HL-60/S4 treated with retinoic acid at 250 ng/mL for 4 days and 3 days (cell line): ENCODE data around the gene SPRED3.
"Not testable (repeated sequence)": the region's sequence is repeated elsewhere in the genome, so short reads cannot be mapped to it uniquely, and the experiment has no call there.

ENCODE experiments used
- in situ Hi-C: fragments of 300-500 bp; cut with MboI; formaldehyde crosslinking; loops from 2 replicates; pipeline ENCODE4 v1.7.0; 2022; ENCODE audit warnings: low sequenced_read_pairs

SPRED3 gene, protein sequence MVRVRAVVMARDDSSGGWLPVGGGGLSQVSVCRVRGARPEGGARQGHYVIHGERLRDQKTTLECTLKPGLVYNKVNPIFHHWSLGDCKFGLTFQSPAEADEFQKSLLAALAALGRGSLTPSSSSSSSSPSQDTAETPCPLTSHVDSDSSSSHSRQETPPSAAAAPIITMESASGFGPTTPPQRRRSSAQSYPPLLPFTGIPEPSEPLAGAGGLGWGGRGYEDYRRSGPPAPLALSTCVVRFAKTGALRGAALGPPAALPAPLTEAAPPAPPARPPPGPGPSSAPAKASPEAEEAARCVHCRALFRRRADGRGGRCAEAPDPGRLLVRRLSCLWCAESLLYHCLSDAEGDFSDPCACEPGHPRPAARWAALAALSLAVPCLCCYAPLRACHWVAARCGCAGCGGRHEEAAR

DNA sequence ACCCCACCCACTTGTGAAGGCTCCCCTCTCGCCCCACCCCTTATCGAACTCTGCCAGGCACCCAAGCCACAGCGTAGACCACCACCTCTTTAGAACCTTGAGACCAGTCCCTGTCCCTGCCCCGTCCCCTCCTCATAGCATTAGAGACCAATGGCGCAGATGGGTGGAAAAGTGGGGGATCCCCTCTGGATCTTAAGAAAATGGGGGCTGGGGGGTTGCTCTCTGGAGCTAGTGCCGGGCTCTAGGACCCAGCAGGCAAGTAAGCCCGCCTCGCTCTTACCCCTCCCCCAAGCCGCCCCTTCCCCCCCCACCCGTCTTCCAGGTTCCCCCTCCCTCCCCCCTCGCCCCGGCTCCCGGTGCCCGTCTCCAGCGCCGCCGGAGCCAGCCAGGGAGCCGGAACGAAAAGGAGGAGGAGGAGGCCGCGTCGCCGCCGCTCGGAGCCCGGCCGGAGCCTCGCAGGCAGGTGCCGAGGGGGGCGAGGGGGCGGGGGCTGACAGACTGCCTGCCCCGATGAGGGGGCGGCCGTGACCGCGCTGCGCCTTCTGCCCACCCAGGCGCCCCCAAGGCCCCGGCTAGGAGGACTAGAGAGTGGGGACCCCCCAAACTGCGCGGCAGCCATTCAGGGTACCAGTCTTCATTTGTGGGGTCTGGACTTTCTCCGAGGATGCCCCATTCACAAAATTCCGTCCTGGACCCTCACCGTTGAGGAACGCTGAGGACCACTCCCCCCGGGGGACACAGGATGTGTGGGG, at the start of gene SPRED3:
Gene SPRED3, plus strand, starts transcription at position 349 of the 752 bp plus-strand sequence. CDS start 1,606 bp downstream, outside the sequence.
- in situ Hi-C loops: no loop called here

DNA sequence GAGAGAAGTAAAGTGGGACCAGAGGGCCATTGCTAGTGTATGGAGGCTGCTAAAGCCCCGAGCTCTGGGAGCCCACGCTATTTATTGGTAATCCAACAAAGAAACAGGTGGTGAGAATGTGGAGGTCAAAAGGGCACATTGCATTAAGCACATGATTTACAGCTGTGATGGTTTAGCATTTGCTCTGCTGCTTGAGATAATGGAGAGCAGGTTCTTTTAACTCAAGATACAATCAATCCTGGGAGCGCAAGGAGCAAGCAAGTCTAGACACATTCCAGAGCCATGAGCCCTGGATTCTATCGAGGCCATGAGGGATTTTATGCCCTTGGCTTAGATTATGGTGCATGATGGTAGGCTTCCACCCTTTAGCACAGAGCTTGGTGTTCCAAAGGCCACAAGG, 49.5 kb upstream of the SPRED3 start:
- in situ Hi-C loops: loop anchor here (25.0 kb wide), 1 partner anchor 427 kb away; the partner anchor contains the start of genes SIPA1L3 and WDR87

DNA sequence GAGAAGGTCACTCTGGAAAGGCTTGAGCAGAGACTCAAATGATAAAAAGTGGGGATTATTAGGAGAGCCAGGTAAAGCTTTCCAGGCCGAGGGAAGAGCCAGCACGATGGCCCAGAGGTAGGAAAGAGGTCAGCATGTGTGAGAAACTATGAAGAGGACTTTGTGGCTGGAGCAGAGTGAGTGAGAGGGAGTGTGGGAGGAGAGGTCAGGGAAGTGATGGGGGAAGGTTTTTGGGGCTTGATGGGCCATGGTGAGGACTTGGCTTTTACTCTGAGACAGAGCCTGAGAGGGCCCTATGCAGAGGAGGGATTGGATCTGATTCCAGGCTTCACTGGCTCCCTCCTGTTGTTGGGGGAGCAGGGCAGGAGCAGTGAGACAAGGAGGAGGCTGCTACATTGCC, 47.6 kb upstream of the SPRED3 start:
- in situ Hi-C loops: loop anchor here (25.0 kb wide), 1 partner anchor 429 kb away; the partner anchor contains the start of genes SIPA1L3 and WDR87

DNA sequence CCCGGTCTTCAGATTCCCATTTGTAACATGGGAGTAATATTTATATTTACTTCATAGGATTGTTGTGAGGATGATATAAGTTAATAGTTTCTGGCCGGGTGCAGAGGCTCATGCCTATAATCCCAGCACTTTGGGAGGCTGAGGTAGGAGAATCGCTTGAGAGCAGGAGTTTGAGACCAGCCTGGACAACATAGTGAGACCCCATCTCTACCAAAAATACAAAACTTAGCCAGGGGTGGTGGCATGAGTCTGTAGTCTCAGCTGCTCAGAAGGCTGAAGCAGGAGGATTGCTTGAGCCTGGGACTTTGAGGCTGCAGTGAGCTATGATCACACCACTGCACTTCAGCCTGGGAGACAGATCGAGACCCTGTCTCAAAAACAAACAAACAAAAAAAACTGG, 41.7 kb upstream of the SPRED3 start:
- in situ Hi-C loops: loop anchor here (25.0 kb wide), 1 partner anchor 435 kb away; the partner anchor contains the start of genes SIPA1L3 and WDR87

DNA sequence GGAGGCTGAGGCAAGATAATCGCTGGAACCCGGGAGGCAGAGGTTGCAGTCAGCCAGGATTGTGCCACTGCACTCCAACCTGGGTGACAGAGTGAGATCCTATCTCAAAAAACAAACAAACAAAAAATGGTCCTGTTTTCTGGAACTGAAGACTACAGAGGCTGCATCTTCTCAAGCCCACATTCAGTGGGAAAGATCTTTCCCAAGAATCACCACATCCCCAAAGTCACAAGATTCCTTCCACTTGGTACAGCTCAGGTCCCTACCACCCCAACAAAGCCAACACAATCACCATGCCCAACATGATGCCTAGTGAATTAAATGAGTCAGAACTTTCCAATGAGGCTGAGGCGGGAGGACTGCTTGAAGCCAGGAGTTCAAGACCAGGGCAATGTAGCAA, 37.6 kb upstream of the SPRED3 start:
- in situ Hi-C loops: no loop called here

DNA sequence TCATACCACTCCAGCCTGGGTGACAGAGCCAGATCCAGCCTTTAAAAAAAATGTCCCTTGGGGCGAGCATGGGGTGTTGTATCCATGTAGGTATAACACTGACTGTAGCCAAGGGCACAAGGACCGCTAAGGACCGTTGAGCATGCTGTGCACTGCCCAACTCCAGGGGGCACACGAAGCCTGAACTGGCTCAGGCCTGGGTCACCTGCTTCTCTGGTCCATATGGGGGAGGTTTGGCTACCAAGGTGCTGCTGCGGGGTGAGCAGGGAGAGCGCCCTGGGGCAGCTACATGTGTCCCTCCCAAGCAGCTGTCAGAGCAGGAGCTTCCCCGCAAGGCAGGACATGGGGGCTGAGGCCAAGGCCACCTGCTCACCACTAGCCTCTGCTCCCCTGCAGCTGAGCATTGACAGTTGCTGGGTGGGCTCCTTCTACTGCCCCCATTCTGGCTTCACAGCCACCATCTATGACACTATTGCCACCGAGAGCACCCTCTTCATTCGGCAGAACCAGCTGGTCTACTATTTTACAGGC, 36.6 kb upstream of the SPRED3 start:
- in situ Hi-C loops: no loop called here

DNA sequence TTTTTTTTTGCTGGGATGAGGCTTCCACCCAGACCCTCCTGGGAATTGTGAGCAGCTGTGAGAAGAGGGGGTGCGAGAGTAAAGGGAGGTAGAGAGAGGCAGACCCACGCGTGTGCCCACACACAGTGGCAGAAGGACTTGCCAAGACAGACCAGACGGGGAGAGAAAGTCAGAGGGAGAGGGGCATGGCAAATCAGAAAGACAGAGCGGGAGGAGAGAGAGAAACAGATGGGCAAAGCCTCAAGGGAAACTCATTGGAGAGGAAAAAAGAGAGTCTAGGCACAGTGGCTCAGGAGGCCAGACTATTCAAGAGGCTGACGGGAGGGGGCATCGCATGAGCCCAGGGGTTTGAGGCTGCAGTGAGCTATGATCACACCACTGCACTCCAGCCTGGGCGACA, 35.9 kb upstream of the SPRED3 start:
- in situ Hi-C loops: no loop called here

DNA sequence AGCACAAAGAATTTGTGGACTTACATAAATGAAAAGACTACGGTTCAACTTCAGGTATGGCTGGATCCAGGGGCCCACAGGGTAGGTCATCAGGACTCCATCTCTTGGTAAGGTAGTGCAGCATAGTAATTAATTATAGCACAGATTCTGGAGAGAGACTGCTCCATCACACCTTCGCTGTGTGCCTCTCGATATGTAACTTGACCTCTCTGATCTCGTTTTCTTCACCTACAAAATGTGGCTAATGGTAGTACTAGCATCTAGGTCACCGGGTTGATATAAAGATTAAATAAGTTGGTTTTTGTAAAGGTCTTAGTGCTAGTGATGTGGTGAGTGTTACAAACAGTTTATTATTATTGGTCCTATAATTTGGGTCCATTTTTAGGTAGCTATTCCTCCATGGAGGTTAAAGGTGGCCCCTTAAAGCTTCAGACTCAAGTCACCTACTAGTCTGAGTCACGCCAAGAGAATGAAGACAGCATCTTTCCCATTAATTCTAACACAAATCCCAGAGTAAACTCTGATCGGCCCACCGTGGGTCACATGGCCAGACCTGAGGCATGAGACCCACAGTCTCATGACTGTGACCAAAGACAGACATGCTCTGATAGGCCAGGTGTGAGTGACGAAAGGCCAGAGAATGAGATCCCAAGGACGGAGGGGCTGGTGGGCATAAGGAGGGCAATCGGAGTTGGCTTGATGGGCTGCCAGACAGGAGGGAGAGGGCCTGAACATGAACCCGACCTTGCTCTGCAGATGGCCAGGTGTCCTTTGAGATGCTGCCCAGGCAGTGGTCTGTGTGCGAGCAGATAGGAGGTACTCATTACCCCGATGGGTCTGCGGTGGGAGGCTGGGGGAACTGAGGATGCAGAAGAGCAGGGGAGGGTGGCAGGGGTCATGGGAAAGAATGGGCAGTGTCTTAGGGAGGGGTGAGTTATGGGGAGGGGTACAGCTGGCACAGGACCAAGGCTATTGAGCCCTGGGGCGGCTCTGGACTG, 32.5 kb upstream of the SPRED3 start:
- in situ Hi-C loops: no loop called here

DNA sequence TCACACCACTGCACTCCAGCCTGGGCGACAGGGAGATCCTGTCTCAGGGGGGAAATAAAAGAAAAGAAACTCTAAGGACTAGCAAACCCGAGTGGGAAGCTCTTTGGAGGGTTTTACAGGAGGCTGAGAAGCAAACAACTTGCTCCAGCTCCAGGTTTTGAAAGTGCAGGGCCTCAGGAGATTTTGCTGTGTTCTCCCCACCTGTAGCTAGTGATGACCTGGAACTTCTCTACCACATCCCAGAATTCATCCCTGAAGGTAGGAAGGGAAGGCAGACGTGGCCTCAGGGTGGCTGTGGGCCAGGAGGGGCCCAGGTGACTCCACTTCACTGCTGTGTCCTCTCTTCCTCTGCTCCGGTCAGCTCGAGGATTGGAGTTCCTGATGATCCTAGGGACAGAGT, 30.4 kb upstream of the SPRED3 start:
- in situ Hi-C loops: no loop called here

DNA sequence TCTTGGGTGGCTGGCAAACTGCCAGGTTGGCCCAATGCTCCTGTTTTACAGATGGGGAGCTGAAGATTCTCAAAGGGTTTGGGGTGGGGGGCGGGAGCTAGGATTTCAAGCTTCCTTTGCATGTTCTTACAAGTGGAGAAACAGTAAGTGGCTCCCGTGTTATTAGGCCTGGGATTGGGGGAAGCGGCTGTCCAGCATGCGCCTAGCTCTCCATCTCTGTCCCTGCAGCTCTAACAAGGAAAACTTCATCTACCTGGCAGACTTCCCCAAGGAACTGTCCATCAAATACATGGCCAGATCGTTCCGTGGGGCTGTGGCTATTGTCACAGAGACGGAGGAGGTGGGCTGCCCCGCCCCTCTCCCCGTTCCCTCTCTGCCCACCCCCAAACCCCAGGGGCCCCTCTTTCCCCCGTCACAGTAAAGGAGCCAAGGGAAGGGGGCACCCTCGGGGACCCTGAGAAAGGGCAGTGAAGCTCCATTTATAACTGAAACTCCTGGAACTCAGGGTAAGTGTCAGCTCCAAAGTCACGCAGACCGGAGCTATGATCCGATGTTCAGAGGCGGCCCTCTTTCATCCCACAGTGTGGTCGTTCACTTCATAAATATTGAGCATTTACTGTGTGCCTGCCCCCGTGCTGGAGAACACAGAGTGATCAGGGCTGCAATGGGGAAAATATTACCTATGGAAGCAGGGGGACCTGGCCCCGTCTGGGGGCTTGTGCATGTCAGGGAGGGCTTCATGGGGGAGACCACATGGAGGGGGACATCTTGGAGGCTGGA, 29.1 kb upstream of the SPRED3 start:
- in situ Hi-C loops: no loop called here

DNA sequence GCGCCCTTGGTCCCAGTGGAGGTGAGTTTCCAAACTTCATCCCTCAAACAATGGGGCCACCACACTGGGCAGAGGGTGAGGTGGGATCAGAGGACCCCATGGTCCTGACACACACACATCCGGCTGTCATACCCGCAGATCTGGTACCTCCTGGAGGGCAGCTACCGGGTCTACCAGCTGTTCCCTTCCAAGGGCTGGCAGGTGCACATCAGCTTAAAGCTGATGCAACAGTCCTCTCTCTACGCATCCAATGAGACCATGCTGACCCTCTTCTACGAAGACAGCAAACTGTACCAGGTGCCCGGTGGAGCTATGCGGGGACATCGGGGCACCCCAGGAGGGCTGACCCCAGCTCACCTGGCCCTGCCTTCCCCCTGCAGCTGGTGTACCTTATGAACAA, 28.1 kb upstream of the SPRED3 start:
- in situ Hi-C loops: no loop called here

DNA sequence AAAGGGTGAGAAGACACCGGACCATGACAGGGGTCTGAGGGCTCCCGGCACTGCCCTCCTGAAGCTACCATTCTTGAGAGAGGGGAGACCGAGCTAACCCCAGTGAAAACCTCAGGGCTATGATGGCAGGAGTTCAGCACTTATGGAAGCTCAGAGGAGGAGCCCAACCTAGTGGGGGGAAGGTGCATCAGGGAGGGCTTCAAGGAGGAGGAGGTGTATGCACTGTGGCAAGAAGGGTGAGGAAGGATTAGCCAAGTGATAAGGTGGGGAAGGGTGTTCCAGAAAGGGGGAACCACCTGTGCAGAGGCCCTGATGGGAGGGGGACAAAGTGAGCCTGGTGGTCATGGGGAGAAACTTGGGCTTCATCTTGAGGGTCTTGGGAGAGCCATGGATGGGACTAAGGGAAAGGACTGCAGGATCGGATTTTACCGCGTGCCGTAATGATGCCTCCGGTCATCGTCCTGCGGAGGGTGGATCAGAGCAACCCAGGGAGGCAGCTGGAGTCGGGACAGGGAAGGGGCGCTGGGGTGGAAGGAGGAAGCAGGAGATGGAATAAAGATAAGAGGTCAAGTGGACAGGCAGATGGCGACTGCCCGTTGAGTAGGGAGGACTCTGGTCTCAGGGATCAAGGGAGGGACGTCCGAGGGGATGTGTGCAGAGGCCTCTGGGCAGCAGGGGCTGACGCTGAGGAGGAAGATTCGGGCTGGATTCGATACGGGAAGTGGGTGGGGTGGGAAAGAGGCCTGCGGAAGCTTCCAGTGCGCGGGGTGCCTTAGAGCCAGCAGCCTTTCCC, 27.5 kb upstream of the SPRED3 start:
- in situ Hi-C loops: no loop called here

DNA sequence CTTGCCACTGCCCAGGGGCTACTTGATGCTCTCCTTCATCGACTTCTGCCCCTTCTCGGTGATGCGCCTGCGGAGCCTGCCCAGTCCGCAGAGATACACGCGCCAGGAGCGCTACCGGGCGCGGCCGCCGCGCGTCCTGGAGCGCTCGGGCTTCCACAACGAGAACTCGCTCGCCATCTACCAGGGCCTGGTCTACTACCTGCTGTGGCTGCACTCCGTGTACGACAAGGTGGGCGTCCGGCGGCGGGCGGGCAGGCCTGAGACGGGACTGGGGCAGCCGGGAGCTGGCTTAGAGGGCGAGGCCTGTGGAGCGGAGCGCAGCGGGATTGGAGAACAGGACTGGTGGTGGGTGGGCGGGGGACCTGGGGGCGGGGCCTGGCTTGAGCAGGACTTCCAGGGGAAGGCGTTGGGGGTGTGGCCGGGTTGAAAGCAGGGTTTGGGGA, 26.8 kb upstream of the SPRED3 start:
- in situ Hi-C loops: no loop called here

DNA sequence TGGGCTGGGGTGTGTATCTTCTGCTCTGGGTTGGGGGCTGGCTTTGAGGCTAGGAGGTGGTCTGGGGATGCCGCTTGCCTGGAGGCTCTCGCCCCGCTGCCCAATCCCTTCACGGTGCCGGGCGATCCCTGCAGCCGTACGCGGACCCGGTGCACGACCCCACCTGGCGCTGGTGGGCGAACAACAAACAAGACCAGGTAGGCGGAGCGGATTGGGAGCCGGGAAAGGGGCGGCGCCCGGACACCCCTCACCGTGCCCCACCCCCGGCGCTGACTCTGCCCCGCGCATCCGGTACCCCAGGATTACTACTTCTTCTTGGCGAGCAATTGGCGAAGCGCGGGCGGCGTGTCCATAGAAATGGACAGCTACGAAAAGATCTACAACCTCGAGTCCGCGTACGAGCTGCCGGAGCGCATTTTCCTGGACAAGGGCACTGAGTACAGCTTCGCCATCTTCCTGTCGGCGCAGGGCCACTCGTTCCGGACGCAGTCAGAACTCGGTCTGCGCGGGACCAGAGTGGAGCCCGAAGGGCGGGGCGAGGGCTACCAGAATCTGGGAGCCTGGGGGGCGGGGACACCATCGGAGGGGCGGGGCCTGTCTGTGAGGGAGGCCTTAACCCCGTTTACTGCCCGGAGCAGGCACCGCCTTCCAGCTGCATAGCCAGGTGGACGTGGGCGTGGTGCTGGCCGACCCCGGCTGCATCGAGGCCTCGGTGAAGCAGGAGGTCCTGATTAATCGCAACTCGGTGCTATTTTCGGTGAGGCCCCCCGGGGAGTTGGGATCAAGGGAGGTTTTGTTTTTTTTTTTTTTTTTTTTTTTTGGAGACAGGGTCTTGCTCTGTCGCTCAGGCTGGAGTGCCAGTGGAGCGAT, 26.2 kb upstream of the SPRED3 start:
- in situ Hi-C loops: no loop called here

DNA sequence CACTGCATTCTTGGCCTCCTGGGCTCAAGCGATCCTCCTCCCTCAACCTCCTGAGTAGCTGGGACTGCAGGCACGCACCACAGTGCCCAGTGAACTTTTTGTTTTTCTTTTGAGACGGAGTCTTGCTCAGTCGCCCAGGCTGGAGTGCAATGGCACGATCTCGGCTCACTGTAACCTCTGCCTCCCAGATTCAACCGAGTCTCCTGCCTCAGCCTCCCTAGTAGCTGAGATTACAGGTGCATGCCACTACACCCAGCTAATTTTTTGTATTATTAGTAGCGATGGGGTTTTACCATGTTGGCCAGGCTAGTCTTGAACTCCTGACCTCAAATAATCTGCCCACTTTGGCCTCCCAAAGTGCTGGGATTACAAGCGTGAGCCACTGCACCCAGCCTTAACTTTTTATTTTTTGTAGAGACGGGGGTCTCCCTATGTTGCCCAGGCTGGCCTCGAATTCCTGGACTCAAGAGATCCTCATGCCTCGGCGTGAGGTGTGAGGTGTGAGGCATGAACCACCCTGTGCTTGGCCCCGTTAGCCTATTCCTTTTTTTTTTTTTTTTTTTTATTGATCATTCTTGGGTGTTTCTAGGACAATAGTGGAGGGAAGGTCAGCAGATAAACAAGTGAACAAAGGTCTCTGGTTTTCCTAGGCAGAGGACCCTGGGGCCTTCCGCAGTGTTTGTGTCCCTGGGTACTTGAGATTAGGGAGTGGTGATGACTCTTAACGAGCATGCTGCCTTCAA, 25.4 kb upstream of the SPRED3 start:
- in situ Hi-C loops: not testable (repeated sequence)

DNA sequence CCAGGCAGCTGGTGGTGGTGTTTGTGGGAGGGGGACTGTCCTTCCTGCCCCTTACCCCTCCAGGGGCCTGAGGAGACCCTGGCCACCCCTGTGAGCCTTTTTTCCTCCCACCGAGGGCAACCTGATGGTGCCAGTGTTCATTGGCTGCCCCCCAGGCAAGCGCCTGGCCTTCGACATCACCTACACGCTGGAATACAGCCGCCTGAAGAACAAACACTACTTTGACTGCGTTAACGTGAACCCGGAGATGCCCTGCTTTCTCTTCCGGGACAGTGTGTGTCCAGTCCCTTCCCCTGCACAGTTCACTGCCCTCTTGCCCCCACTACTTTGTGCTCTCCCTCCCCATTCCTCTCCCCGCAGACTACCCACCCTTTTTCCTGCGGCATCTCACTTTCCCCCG, 21.5 kb upstream of the SPRED3 start:
- in situ Hi-C loops: no loop called here

DNA sequence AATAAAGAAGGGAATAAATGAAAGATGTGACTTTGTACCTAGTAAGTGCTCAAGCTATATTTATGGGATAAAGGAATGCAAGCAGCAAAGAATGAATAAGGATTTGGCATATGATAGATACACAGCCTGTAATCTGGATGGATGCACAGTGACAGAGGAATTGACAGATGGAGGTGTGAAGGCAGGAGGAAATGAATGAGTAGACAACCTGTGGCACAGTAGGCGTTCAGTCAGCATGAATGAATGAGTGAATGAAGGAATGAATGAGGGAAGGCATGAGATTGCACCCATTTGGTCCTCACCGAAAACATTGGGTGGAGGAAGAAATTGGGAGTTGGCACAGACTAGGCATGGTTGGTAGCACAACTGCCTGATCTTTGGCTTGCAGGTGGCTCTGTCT, 18.9 kb upstream of the SPRED3 start:
- in situ Hi-C loops: no loop called here
